Mesenchymal stem cell (in vitro differentiated cells and primary cell): ENCODE measurements around the gene PSPH.
"Not testable (repeated sequence)": the region's sequence is repeated elsewhere in the genome, so short reads cannot be mapped to it uniquely, and the experiment has no call there.

Source experiments
- DNase-seq: peaks from one replicate; pipeline ENCODE4 v3.0.0-alpha.2; 2013
- H2AFZ ChIP-seq: one replicate; pipeline ENCODE4 v1.6.1; 2013; ENCODE audit warnings: low read depth, mild to moderate bottlenecking, control low read depth, inconsistent platforms, low read length, moderate library complexity
- H2AK5ac ChIP-seq: 2 replicates; pipeline ENCODE4 v1.6.1; 2013; ENCODE audit warnings: low read length, moderate library complexity, mild to moderate bottlenecking, inconsistent platforms; ENCODE audit not compliant: severe bottlenecking
- H2BK120ac ChIP-seq: one replicate; pipeline ENCODE4 v1.6.1; 2013; ENCODE audit warnings: low read depth, mild to moderate bottlenecking, inconsistent platforms, low read length, moderate library complexity
- H2BK12ac ChIP-seq, 2 experiments: one replicate each; pipeline ENCODE4 v1.6.1; 2013; ENCODE audit warnings: inconsistent platforms in 2 of 2, low read length in 2 of 2, mild to moderate bottlenecking in 2 of 2, moderate library complexity in 2 of 2, control low read depth in 1 of 2
- H2BK15ac ChIP-seq: one replicate; pipeline ENCODE4 v1.6.1; 2013; ENCODE audit warnings: mild to moderate bottlenecking, low read depth, inconsistent platforms; ENCODE audit not compliant: poor library complexity, severe bottlenecking
- H2BK5ac ChIP-seq: 2 replicates; pipeline ENCODE4 v1.6.1; 2013; ENCODE audit warnings: low read depth, mild to moderate bottlenecking, low read length, control low read depth, inconsistent platforms; ENCODE audit not compliant: poor library complexity, severe bottlenecking
- H3K14ac ChIP-seq, 2 experiments: one replicate each; pipeline ENCODE4 v1.6.1; 2013; ENCODE audit warnings: inconsistent platforms in 2 of 2, low read length in 2 of 2, control low read depth in 1 of 2, mild to moderate bottlenecking in 1 of 2, moderate library complexity in 1 of 2
- H3K18ac ChIP-seq, 2 experiments: one replicate each; pipeline ENCODE4 v1.6.1; 2013; ENCODE audit warnings: inconsistent platforms in 2 of 2, low read length in 2 of 2, control low read depth in 1 of 2, low read depth in 1 of 2, mild to moderate bottlenecking in 1 of 2
- H3K23ac ChIP-seq, 2 experiments: one replicate each; pipeline ENCODE4 v1.6.1; 2013; ENCODE audit warnings: inconsistent platforms in 2 of 2, low read length in 2 of 2, mild to moderate bottlenecking in 2 of 2, moderate library complexity in 2 of 2, control low read depth in 1 of 2
- H3K27ac ChIP-seq: 2 replicates; pipeline ENCODE4 v1.5.1; 2013; ENCODE audit warnings: mild to moderate bottlenecking, moderate library complexity, low read length, control low read depth, inconsistent platforms; ENCODE audit not compliant: poor library complexity, severe bottlenecking
- H3K27me3 ChIP-seq, 2 experiments: 2 replicates each; pipeline versions ENCODE4 v1.6.1 to v1.7.0; 2013; ENCODE audit warnings: low read length in 2 of 2, mild to moderate bottlenecking in 2 of 2, moderate library complexity in 2 of 2, control low read depth in 1 of 2, inconsistent platforms in 1 of 2; ENCODE audit not compliant: control insufficient read depth in 1 of 2, insufficient read depth in 1 of 2
- H3K36me3 ChIP-seq, 2 experiments: 2 replicates each; pipeline versions ENCODE4 v1.6.1 to v1.7.0; 2013; ENCODE audit warnings: low read length in 2 of 2, control low read depth in 1 of 2, inconsistent platforms in 1 of 2, low read depth in 1 of 2, mild to moderate bottlenecking in 1 of 2; ENCODE audit not compliant: insufficient read depth in 2 of 2, control insufficient read depth in 1 of 2
- H3K4ac ChIP-seq, 2 experiments: one replicate each; pipeline ENCODE4 v1.6.1; 2013; ENCODE audit warnings: inconsistent platforms in 2 of 2, low read length in 2 of 2, mild to moderate bottlenecking in 2 of 2, moderate library complexity in 2 of 2, control low read depth in 1 of 2, low read depth in 1 of 2
- H3K4me1 ChIP-seq: 2 replicates; pipeline ENCODE4 v1.6.1; 2013; ENCODE audit warnings: low read depth, low read length, control low read depth; ENCODE audit not compliant: control insufficient read depth, insufficient read depth
- H3K4me2 ChIP-seq: 2 replicates; pipeline ENCODE4 v1.6.1; 2013; ENCODE audit warnings: low read length, mild to moderate bottlenecking, inconsistent platforms; ENCODE audit not compliant: poor library complexity, severe bottlenecking
- H3K4me3 ChIP-seq, 2 experiments: 2 replicates each; pipeline versions ENCODE4 v1.5.1 to v1.7.0; 2013; ENCODE audit warnings: low read length in 2 of 2, mild to moderate bottlenecking in 2 of 2, control low read depth in 1 of 2, low read depth in 1 of 2; ENCODE audit not compliant: insufficient read depth in 1 of 2
- H3K79me1 ChIP-seq: replicated peaks from 2 replicates; pipeline ENCODE4 v1.6.1; 2013; ENCODE audit warnings: mild to moderate bottlenecking, control low read depth, low read length, inconsistent platforms; ENCODE audit not compliant: poor library complexity, severe bottlenecking
- H3K9ac ChIP-seq: 2 replicates; pipeline ENCODE4 v1.7.0; 2013; ENCODE audit warnings: mild to moderate bottlenecking, low read length, moderate library complexity
- H3K9me3 ChIP-seq: 2 replicates; pipeline ENCODE4 v1.7.0; 2013; ENCODE audit warnings: mild to moderate bottlenecking, low read length; ENCODE audit not compliant: control insufficient read depth
- H4K8ac ChIP-seq: one replicate; pipeline ENCODE4 v1.6.1; 2013; ENCODE audit warnings: inconsistent platforms, mild to moderate bottlenecking, low read length, moderate library complexity
- H4K91ac ChIP-seq: one replicate; pipeline ENCODE4 v1.6.1; 2013; ENCODE audit warnings: mild to moderate bottlenecking, low read length, inconsistent platforms
- WGBS: methylation state at CpG from one replicate; pipeline ENCODE4 v1.1.7; 2013; ENCODE audit warnings: mixed read lengths; 5-methylcytosine and 5-hydroxymethylcytosine counted together

Gene PSPH

GRCh38 chr7:56023500-56023899 lies 27.7 kb downstream of the PSPH start:
- no peaks in the 10 kb centered on the region for H3K27me3 ChIP-seq
- no peak overlapping the region for H2AFZ ChIP-seq
- H2BK120ac ChIP-seq: no peak overlapping the region
- no peak overlapping the region for H3K4me2 ChIP-seq
- peaks cover 9% of the 10 kb centered on the region for H3K79me1 ChIP-seq
- H3K9ac ChIP-seq: no peak overlapping the region
- no peak overlapping the region for H2BK12ac ChIP-seq
- H4K91ac ChIP-seq: no peak overlapping the region
- H3K23ac ChIP-seq: no peak overlapping the region
- H3K4me3 ChIP-seq: no peak overlapping the region
- H2BK5ac ChIP-seq: no peak overlapping the region
- DNase-seq: no peak
- H3K18ac ChIP-seq: no peak overlapping the region
- H3K36me3 ChIP-seq: peaks cover 19 to 30% of the 10 kb centered on the region in 2 experiments
- H3K14ac ChIP-seq: no peak overlapping the region
- H3K4me1 ChIP-seq: no peaks in the 10 kb centered on the region
- H3K9me3 ChIP-seq: no peaks in the 10 kb centered on the region
- H2BK15ac ChIP-seq: no peak overlapping the region
- H3K27ac ChIP-seq: no peak overlapping the region
- H2AK5ac ChIP-seq: no peak overlapping the region
- no peak overlapping the region for H3K4ac ChIP-seq
- no peak overlapping the region for H4K8ac ChIP-seq

GRCh38 chr7:56019501-56019900 lies 31.7 kb downstream of the PSPH start:
- no peak overlapping the region for H3K9ac ChIP-seq
- no peak overlapping the region for H3K23ac ChIP-seq
- WGBS: 84% methylated on average over 9 of the region's 9 CpGs

GRCh38 chr7:56017015-56017414 lies 34.2 kb downstream of the PSPH start:
- not testable (repeated sequence) for H3K27ac ChIP-seq, H3K9me3 ChIP-seq, H2AFZ ChIP-seq, H2BK5ac ChIP-seq, H3K79me1 ChIP-seq, H4K91ac ChIP-seq, H3K4ac ChIP-seq, H3K4me2 ChIP-seq, H3K4me3 ChIP-seq, H3K4me1 ChIP-seq, H2BK120ac ChIP-seq, H2BK15ac ChIP-seq, H3K18ac ChIP-seq, H3K9ac ChIP-seq, DNase-seq, H2AK5ac ChIP-seq, H3K27me3 ChIP-seq, H3K14ac ChIP-seq, H2BK12ac ChIP-seq, H4K8ac ChIP-seq, H3K23ac ChIP-seq
- H3K36me3 ChIP-seq: peaks cover 29 to 42% of the 10 kb centered on the region in 2 experiments
- WGBS: 100% methylated on average over 1 of the region's 3 CpGs

More at GRCh38 chr7:56019501-56019900, 31.7 kb downstream of the PSPH start:
- Histone ChIP-seq H2BK5ac (no peak overlapping the region), H3K14ac (no peak overlapping the region), H3K27me3 (no peaks in the 10 kb centered on the region), H3K4me2 (no peak overlapping the region), H2BK12ac (no peak overlapping the region), H3K36me3 (peaks cover 25 to 31% of the 10 kb centered on the region in 2 experiments), H4K8ac (no peak overlapping the region), H3K4me1 (no peaks in the 10 kb centered on the region), H3K4ac (no peak overlapping the region), H2AK5ac (no peak overlapping the region), H3K79me1 (peaks cover 2% of the 10 kb centered on the region), H3K4me3 (no peak overlapping the region), H3K9me3 (no peaks in the 10 kb centered on the region), H2BK15ac (no peak overlapping the region), H2BK120ac (no peak overlapping the region), H3K27ac (no peak overlapping the region), H2AFZ (no peak overlapping the region), H4K91ac (no peak overlapping the region), H3K18ac (no peak overlapping the region)
- DNase-seq: no peak

- peaks cover 10% of the 10 kb centered on the region for H3K4me1 ChIP-seq
- peaks cover 1% of the 10 kb centered on the region for H3K79me1 ChIP-seq
- H2BK5ac ChIP-seq: no peak overlapping the region
- no peak overlapping the region for H3K4me2 ChIP-seq
- H2BK120ac ChIP-seq: no peak overlapping the region
- 96% methylated on average over 7 of the region's 7 CpGs for WGBS
- H2AK5ac ChIP-seq: no peak overlapping the region
- no peak overlapping the region for H3K4me3 ChIP-seq
- no peak overlapping the region for H2BK12ac ChIP-seq
- H3K23ac ChIP-seq: no peak overlapping the region
- H3K27me3 ChIP-seq: no peaks in the 10 kb centered on the region
- H4K91ac ChIP-seq: no peak overlapping the region
- peaks cover 11 to 16% of the 10 kb centered on the region in 2 experiments for H3K36me3 ChIP-seq
- no peak overlapping the region for H4K8ac ChIP-seq
- no peak overlapping the region for H3K18ac ChIP-seq
- no peaks in the 10 kb centered on the region for H3K9me3 ChIP-seq
- no peak overlapping the region for H2BK15ac ChIP-seq
- no peak for DNase-seq
- H3K9ac ChIP-seq: no peak overlapping the region
- no peak overlapping the region for H3K27ac ChIP-seq
- no peak overlapping the region for H3K4ac ChIP-seq
- no peak overlapping the region for H2AFZ ChIP-seq
- H3K14ac ChIP-seq: no peak overlapping the region
Measured at GRCh38 chr7:56009695-56010094, 41.5 kb downstream of the PSPH start.
